Left colon (tissue), 2 donors: Measurements from ENCODE around the gene MUC3A. TPM values are rescaled to one million over a fixed set of nuclear protein-coding genes. Genes with fewer than 3 reads are reported as not detected.
"Not testable (repeated sequence)": the region's sequence is repeated elsewhere in the genome, so short reads cannot be mapped to it uniquely, and the experiment has no call there.

Experiments
- ATAC-seq: fragments of 200-7000 bp; cut with Tn5 transposase; one replicate; pipeline ENCODE4 v1.9.1; 2020; ENCODE audit warnings: mild to moderate bottlenecking, moderate library complexity
- DNase-seq, 2 donors: peaks; one replicate each; pipeline ENCODE4 v3.0.0-alpha.2; 2020
- intact Hi-C, 2 donors: fragments of 100-400 bp; cut with DNase I in 1 of 2; cut with micrococcal nuclease in 1 of 2; formaldehyde crosslinking; loops; one replicate each; pipeline versions ENCODE4 v1.11.2 to v1.14.0; 2022; cut with DNase I, micrococcal nuclease
- long read RNA-seq: library from polyadenylated mRNA; unstranded; transcript quantifications from one replicate; pipeline ENCODE4 v2.0.0, GENCODE V29; 2021
- total RNA-seq, 2 donors: library from RNA; stranded (reverse); fragmentation: NEBNext Ultra II Directional; extraction: Animal tissue kit (Norgen Biotek cat#: 25700); gene quantifications; one replicate each; pipeline ENCODE4 v1.2.1, GENCODE V29; 2021
- donor health status: DM: no; HTN: no; CAD: no.
- donor health status: DM: yes; HTN: yes; CAD: no.

MUC3A gene
- total RNA-seq: 100 to 1,000 TPM; 144 to 185 TPM
- long read RNA-seq, partial matches to known transcripts: 0 of 8 reads
- long read RNA-seq, other reads (novel, unspliced or antisense): 7 of 8 reads

- intact Hi-C loops: no loop called here
- DNase-seq: peak; percentile 75 to 86
- ATAC-seq: peak; percentile 90
Measured at GRCh38 chr7:100949227-100949932, at the start of gene MUC3A. TSS of gene MUC3A (plus strand) at chr7:100949534. CDS start at chr7:100949625, 91 bp downstream.

GRCh38 chr7:100900978-100901377 is 48.4 kb upstream of the MUC3A start:
- intact Hi-C loops: loop anchor here in 1 of 2 donors (5.0 kb wide), 1 partner anchor 156 kb away; no protein-coding TSS in a partner anchor
- ATAC-seq (no peak), DNase-seq (no peak)

GRCh38 chr7:100901921-100902332 is 47.4 kb upstream of the MUC3A start:
- intact Hi-C loops: loop anchor here in 1 of 2 donors (5.0 kb wide), 1 partner anchor 155 kb away; no protein-coding TSS in a partner anchor
- ATAC-seq: peak; percentile 81
- peak; percentile 57 to 71 for DNase-seq

GRCh38 chr7:100902638-100903037 is 46.7 kb upstream of the MUC3A start:
- DNase-seq: no peak
- intact Hi-C loops: loop anchor here in 1 of 2 donors (5.0 kb wide), 1 partner anchor 155 kb away; no protein-coding TSS in a partner anchor

GRCh38 chr7:100908512-100908911 is 40.8 kb upstream of the MUC3A start:
- DNase-seq (no peak), ATAC-seq (no peak)
- intact Hi-C loops: no loop called here

More at GRCh38 chr7:100902638-100903037, 46.7 kb upstream of the MUC3A start:
- no peak for ATAC-seq

GRCh38 chr7:100910443-100910842 is 38.9 kb upstream of the MUC3A start:
- peak; percentile 78 for ATAC-seq
- intact Hi-C loops: not testable (repeated sequence)
- peak; percentile 48 to 56 for DNase-seq

- intact Hi-C loops: no loop called here
- peak; percentile 60 for ATAC-seq
- no peak for DNase-seq
Measured at GRCh38 chr7:100911484-100911883, 37.9 kb upstream of the MUC3A start.

- intact Hi-C loops: no loop called here
- DNase-seq (no peak), ATAC-seq (no peak)
Measured at GRCh38 chr7:100914208-100914878, 35.0 kb upstream of the MUC3A start.

GRCh38 chr7:100914879-100915447 is 34.4 kb upstream of the MUC3A start:
- ATAC-seq (no peak), DNase-seq (no peak)
- intact Hi-C loops: no loop called here

- intact Hi-C loops, ATAC-seq, DNase-seq: not testable (repeated sequence)
Measured at GRCh38 chr7:100919335-100919734, 30.0 kb upstream of the MUC3A start.

GRCh38 chr7:100919779-100920437 is 29.4 kb upstream of the MUC3A start:
- intact Hi-C loops, DNase-seq, ATAC-seq: not testable (repeated sequence)

GRCh38 chr7:100921039-100921438 is 28.3 kb upstream of the MUC3A start:
- no peak for DNase-seq
- intact Hi-C loops: no loop called here
- ATAC-seq: no peak

GRCh38 chr7:100923616-100924015 is 25.7 kb upstream of the MUC3A start:
- ATAC-seq, DNase-seq, intact Hi-C loops: not testable (repeated sequence)

- intact Hi-C loops: no loop called here
- no peak for DNase-seq
- no peak for ATAC-seq
Measured at GRCh38 chr7:100929808-100930174, 19.5 kb upstream of the MUC3A start.

- ATAC-seq: no peak
- intact Hi-C loops: no loop called here
- no peak for DNase-seq
Measured at GRCh38 chr7:100933734-100934133, 15.6 kb upstream of the MUC3A start.

GRCh38 chr7:100935381-100935780 is 14.0 kb upstream of the MUC3A start:
- intact Hi-C loops, DNase-seq, ATAC-seq: not testable (repeated sequence)

- intact Hi-C loops, ATAC-seq, DNase-seq: not testable (repeated sequence)
Measured at GRCh38 chr7:100936167-100936566, 13.2 kb upstream of the MUC3A start.

GRCh38 chr7:100942045-100942774 is 7.1 kb upstream of the MUC3A start:
- DNase-seq (peak in 1 of 2 donors; percentile 13), ATAC-seq (peak; percentile 89)
- intact Hi-C loops: no loop called here
